Suprapubic skin (tissue), 4 donors: Measurements from ENCODE around the gene GFAP.

Experiments
- CTCF ChIP-seq, 2 donors: fragments of 200-600 bp in 1 of 2; fragments of 450-650 bp in 1 of 2; sonication (generic) in 1 of 2; IDR thresholded peaks; one replicate each; pipeline ENCODE4 v1.5.1; 2016 to 2019; ENCODE audit warnings: antibody characterized with exemption in 2 of 2, mild to moderate bottlenecking in 1 of 2, moderate library complexity in 1 of 2
- EP300 ChIP-seq: sonication (generic); formaldehyde crosslinking; IDR thresholded peaks from one replicate; pipeline ENCODE4 v1.6.1; 2017; ENCODE audit warnings: antibody characterized with exemption
- POLR2A ChIP-seq, 2 donors: fragments of 450-650 bp; IDR thresholded peaks; one replicate each; pipeline ENCODE4 v1.6.1; 2017; ENCODE audit warnings: antibody characterized with exemption in 2 of 2, mild to moderate bottlenecking in 2 of 2, moderate library complexity in 2 of 2
- POLR2AphosphoS5 ChIP-seq, 3 donors: sonication (generic); formaldehyde crosslinking; IDR thresholded peaks; one replicate each; pipeline ENCODE4 v1.6.1; 2017; ENCODE audit warnings: antibody characterized with exemption in 3 of 3

- TF ChIP-seq POLR2A (IDR thresholded peaks at IDR 0.05), result no peak
- no peak for TF ChIP-seq EP300
- no peak for TF ChIP-seq POLR2AphosphoS5 (IDR thresholded peaks at IDR 0.05)
- no peak for TF ChIP-seq CTCF (IDR thresholded peaks at IDR 0.05)
Observed at GRCh38 chr17:44915321-44915726, at the start of gene GFAP.
